Activated naive CD4-positive, alpha-beta T cell treated with anti-CD3 and anti-CD28 coated beads, Interleukin-2, amount 50 U/mL, for 72 hours (primary cell): ENCODE measurements around the gene NACC2. TPM values are rescaled to one million over a fixed set of nuclear protein-coding genes. Genes with fewer than 3 reads are reported as not detected.

Experiments used
- ATAC-seq, 2 donors: fragments of 150-1000 bp; cut with Tn5 transposase; 2 replicates each; pipeline ENCODE4 v1.10.0; 2021; ENCODE audit warnings: mild to moderate bottlenecking in 2 of 2, moderate library complexity in 2 of 2
- DNase-seq, 2 donors: peaks; one replicate each; pipeline ENCODE4 v3.0.0; 2021 to 2022; ENCODE audit warnings: low spot score in 2 of 2
- H3K27ac Mint-ChIP-seq, 2 donors: one replicate each; pipeline ENCODE4 v1.8.0; 2022; ENCODE audit warnings: mild to moderate bottlenecking in 2 of 2, mixed read lengths in 2 of 2
- H3K36me3 Mint-ChIP-seq, 2 donors: one replicate each; pipeline ENCODE4 v1.8.0; 2022; ENCODE audit warnings: mixed read lengths in 2 of 2
- H3K9me3 Mint-ChIP-seq, 2 donors: one replicate each; pipeline ENCODE4 v1.8.0; 2022; ENCODE audit warnings: mixed read lengths in 2 of 2
- total RNA-seq, 2 donors: library from RNA; stranded (reverse); gene quantifications; one replicate each; pipeline ENCODE4 v1.2.3, GENCODE V29; 2022

Gene NACC2
- total RNA-seq, 2 donors from 2014 or later, result 4.5 to 10.0 TPM

DNA sequence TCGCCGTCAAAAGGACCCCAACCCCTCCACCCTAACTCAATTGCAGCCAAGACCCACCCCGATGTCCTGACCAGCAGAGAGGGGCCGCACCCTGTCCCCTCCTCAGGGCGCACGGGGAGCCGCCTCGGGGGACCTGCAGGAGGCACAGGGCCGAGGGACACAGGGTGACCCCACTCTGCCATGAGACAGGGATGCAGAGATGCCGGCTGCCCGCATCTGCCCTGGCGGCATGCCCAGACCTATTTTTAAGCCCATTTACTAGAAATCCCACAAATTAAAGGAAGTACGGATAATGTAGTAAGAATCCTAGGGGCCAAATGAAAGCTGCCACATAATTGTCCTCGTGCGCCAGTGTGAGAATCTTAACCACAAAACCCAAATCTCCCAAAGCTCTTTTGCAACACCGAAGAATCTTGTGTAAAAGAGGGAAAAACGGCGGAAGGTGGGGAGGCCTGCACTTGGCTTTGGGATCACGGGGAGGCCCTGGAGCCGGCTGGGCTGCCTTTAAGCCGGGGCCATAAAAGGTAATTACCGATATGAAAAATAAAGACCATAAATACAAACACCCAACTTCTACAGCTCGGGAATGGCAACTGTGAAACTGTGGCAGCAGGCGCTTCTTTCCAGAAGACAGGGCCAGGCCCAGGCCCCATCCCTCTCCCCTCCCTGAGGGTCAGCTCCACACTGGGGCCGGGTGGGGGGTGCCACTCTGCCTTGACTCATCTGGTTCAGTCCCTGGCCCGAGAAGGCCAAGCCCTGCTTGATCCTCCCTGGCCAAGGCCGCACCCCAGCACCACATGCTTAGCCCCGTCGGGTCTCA lies 35.0 kb downstream of the NACC2 start:
- Mint-ChIP-seq H3K36me3 (no peaks in the 10 kb centered on the region), H3K9me3 (no peaks in the 10 kb centered on the region), H3K27ac (no peak overlapping the region)
- ATAC-seq (no peak), DNase-seq (no peak)

DNA sequence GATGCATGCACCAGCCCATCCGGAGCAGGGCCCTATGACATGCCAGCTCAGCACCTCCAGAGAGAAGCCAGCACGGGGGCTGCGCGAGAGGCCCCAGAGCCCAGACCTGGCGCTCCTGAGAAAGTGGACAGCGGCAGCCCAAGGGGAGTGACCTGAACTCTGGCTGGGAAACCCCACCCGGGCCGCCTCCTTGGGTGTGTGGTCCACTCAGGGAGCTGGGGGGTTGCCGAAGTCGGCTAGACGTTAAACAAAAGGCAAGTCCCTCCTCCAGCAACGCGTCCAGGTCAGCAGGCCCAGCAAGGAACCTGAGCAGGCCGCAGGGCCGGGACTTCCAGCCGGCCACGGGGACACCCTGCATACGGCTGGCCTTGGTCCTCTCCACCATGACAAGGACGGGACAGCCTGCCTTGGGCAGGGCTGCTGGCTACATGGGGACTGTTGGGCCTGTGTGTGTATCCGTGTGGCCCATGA lies 35.7 kb downstream of the NACC2 start:
- Mint-ChIP-seq H3K27ac (no peak overlapping the region), H3K9me3 (no peaks in the 10 kb centered on the region)
- no peak for ATAC-seq

DNA sequence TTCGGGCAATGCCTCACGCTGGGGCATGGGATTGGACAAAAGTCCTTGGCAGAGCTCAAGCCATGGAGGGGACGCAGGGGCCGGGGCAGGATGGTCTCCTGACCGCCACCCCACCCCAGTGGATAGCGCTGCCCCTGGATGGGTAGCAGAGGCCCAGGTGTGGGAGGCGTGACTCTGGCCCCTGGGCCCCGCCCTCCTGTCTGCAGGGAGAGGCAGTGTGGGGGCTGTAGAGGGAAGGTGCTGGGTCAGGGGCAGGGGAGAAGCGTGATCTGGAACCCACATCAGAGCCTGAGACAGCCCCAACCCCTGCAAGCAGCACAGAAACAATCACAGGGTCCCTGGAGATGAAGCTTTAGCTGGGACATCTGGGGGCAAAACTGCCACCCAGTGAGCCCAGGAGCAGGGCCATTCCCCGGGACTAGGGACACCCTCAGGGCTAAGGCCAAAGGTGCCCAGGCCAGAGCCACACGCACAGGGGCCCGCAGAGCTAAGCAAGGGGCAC lies 36.2 kb downstream of the NACC2 start:
- DNase-seq (no peak), ATAC-seq (no peak)
- H3K27ac Mint-ChIP-seq, result no peak overlapping the region

More for the DNA sequence above, 35.7 kb downstream of the NACC2 start:
- no peaks in the 10 kb centered on the region for H3K36me3 Mint-ChIP-seq
- no peak for DNase-seq

DNA sequence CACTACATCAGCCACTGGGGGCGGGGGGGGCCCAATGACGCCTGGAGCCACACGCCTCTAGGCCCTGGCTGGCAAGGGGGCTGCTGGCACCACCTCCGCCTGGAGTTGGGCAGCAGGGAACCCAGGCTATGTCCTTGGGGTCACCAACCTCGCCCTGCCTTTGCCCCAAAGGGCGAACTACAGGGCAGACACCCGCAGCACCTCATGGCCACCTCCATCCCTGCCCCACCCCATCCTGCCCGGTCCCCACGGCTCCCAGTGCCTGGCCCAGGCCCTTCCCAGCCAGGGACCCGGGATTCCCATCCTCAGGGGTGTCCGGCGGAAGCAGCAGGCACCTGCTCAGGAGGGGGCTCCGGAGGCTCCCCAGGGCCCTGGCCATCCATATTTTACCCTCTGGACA lies 37.0 kb downstream of the NACC2 start:
- H3K27ac Mint-ChIP-seq, result peak overlapping the region in 1 of 2 donors; percentile 47

More for the DNA sequence above, 36.2 kb downstream of the NACC2 start:
- Mint-ChIP-seq H3K36me3 (no peaks in the 10 kb centered on the region), H3K9me3 (no peaks in the 10 kb centered on the region)

DNA sequence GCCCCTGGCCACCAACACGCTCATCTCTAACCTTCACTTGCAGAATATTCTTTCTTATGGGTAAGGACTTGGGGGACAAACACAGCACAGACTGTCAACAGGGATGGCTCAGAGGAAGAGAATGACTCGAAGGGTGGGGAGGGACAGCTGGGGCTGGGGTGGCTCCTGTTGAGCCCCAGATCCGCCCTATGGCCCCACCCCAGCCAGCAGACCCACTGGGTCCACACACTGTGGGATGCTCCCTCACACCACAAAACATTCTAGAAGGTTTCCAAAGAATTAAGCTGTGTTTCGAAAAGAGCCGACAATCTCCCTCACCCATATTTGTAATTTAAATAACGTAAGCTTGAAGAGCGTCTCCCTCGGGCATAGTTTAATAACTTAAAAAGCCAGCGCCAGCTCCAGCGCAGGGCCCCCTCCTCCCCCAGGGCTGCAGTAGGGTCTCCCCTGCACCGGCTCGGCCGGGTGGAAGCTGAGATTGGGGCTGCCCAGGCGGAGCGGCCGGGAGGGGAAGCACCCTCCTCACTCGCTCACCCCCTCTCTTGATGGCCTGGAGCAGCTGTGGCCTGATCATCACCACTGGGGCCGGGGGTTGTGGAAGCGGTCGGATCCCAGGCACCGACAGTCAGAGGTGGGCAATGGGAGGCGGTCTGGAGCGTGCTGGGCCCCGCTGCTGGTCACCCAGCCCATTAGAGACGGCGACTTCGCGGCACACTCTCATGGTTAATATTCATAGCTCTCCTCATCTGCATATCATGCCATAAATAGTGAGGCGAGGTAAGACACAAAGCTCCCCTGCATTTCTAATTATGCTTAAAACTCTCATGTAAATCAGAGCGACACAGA lies 37.6 kb downstream of the NACC2 start:
- Mint-ChIP-seq H3K36me3 (no peaks in the 10 kb centered on the region), H3K9me3 (no peaks in the 10 kb centered on the region)
- ATAC-seq, result no peak

More for the DNA sequence above, 37.0 kb downstream of the NACC2 start:
- ATAC-seq (no peak), DNase-seq (no peak)
- Mint-ChIP-seq H3K9me3 (no peaks in the 10 kb centered on the region), H3K36me3 (no peaks in the 10 kb centered on the region)

DNA sequence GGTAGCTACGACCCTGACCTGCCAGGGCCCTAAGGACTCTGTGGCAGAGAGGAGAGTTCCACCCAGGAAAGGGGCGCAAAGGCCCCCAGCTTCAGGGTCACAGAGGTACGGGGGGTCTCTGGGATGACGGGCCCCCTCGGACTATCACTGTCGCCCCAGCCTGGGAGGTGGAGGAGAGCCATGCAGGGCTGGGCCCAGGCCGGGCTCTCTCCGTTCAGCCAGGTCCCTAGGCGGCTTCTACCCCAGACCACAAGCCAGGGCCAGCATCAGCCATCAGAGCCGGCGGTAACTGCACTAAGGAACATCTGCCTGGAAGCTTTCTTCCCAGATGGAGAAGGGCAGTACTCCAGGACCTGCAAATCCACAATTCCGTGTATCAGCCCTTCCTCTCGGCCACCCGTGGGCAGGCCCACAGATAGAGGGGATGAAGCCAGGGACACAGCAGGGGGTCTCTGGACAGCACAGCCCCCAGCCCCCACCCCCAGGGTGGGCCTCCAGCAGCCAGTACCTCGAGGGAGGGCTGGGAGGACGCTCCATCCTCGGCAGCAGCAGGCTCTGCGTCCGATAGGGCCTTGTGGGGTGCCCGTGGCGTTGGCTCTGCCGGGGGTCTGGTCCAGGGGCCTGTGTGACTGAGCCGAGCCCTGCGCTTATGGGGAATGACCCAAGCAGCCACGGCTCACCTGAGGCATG lies 38.4 kb downstream of the NACC2 start:
- DNase-seq (no peak), ATAC-seq (no peak)
- no peaks in the 10 kb centered on the region for H3K36me3 Mint-ChIP-seq
- no peaks in the 10 kb centered on the region for H3K9me3 Mint-ChIP-seq
- no peak overlapping the region for H3K27ac Mint-ChIP-seq

More for the DNA sequence above, 37.6 kb downstream of the NACC2 start:
- no peak for DNase-seq
- no peak overlapping the region for H3K27ac Mint-ChIP-seq

DNA sequence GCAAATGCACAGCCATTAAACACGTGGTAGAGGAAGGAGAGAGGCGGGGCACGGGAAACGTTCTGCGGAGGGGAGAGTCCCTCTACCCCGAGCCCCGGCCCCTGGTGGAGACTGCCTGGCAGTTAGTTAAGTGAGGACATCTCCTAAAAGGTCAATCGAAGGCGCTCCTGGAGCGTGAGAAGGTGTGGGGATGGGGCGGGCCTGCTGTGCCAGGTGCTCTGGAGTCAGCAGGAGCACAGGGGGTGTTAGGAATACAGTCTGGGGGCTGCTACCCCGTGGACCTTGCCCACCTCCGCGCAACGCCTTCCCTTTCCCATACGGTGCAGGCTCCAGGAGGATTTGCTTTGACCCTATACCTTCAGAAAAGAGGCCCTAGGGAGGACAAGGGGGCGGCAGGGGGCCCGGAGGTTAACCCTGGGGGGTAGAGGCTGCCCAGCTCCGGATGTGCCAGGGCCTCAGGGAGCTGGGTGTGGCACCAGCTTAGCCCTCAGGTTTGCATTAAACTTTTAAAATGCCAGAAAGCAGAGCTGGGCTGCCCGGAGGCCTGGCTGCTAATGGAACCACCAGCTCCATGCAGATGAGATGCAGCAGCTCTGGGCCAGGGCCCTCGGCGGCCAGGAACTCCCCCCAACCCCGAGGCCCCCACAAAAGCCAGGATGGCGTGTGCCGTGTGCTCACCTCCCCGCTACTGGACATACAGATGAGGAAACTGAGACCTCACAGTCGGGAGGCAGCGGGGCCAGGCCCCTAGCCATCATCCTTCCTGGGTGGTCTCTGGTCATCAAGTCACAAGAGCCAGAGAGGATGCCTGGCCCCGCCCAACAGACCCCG lies 39.2 kb downstream of the NACC2 start:
- DNase-seq (no peak), ATAC-seq (peak in 1 of 2 donors; percentile 39)
- H3K27ac Mint-ChIP-seq, result no peak overlapping the region
- H3K36me3 Mint-ChIP-seq, result no peaks in the 10 kb centered on the region
- H3K9me3 Mint-ChIP-seq, result no peaks in the 10 kb centered on the region

DNA sequence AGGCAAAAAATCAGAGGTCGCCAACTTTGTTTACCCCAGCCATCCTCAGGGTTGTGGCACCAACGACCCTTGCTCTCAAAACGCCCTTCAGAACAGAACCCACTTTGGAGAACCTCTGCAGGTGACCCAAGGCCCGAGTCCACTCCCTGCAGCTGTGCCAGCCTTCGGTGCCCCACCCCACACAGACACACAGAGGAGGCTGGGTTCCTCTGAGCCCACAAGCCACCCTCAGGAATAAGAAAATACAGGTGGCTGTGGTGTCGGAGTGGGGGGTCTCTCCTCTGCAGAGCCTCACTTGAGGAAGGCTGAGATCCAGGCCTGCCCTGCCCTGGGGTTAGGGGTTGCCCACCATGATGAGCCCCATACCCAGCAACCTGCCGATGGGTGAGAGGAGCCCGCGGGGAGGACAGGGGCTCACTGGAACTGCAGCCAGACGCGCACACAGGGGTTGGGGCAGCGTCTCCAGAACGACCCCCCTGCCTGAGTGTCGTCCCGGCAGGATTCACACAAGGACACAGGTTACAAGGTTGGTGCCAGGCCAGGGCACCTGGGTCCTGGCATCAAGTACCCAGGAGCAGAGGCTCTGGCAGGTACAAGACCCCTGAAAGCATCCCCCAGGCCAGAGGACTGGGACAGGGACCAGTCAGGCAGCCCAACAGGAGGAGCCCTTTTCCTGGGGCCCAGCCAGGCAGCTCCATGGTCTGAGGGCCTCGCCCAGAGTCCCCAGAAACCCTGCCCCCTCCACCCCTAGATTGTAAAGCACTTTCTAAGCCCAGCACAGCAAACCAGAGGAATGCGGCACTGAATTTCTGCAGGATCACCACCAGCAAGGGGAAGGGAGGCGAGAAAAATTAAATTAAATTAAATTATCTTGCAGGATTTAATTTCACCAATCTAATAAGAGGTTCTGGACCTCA lies 40.0 kb downstream of the NACC2 start:
- Mint-ChIP-seq H3K27ac (no peak overlapping the region), H3K36me3 (no peaks in the 10 kb centered on the region)
- no peak for ATAC-seq

DNA sequence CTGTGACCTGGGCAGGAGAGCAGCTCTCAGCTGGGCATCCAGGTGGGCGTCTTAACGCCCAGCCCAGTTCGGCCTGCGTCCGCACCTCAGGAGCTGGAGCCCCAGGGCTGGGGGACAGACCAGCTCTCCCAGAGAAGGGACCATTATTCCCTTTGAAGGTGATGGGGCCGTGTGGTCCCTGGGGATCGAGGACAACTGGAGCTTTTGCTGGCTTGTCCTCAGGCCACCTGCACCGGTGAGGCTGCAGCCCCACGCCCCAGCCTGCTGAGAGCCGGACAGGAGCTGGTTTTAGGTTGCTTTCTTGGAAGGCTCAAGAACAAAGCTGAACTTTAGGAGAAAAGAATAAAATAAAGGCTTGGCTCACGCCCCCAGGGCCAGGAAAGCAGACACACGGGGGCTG lies 40.9 kb downstream of the NACC2 start:
- DNase-seq (no peak), ATAC-seq (no peak)
- Mint-ChIP-seq H3K36me3 (no peaks in the 10 kb centered on the region), H3K27ac (no peak overlapping the region), H3K9me3 (no peaks in the 10 kb centered on the region)

More for the DNA sequence above, 40.0 kb downstream of the NACC2 start:
- H3K9me3 Mint-ChIP-seq, result no peaks in the 10 kb centered on the region
- no peak for DNase-seq

DNA sequence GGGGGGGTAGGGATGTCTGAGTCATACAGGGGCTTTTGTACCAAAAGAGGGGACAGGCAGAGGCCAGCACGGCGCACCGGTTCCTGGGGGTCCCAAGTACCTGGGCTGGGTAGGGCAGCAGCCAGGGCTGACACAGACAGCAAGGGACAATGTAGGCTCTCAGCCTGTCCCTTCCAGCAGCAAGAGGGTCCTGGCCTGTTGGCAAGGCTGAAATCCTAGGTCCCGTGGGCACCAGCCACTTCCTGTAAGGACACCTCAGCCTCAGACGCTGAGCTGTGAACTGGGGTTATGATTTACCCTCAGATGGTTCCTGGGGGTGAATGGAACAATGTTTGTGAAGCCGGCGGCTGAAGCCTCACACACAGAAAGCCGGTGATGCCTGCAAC lies 41.3 kb downstream of the NACC2 start:
- no peak for ATAC-seq
- Mint-ChIP-seq H3K27ac (no peak overlapping the region), H3K9me3 (no peaks in the 10 kb centered on the region), H3K36me3 (no peaks in the 10 kb centered on the region)
- no peak for DNase-seq

DNA sequence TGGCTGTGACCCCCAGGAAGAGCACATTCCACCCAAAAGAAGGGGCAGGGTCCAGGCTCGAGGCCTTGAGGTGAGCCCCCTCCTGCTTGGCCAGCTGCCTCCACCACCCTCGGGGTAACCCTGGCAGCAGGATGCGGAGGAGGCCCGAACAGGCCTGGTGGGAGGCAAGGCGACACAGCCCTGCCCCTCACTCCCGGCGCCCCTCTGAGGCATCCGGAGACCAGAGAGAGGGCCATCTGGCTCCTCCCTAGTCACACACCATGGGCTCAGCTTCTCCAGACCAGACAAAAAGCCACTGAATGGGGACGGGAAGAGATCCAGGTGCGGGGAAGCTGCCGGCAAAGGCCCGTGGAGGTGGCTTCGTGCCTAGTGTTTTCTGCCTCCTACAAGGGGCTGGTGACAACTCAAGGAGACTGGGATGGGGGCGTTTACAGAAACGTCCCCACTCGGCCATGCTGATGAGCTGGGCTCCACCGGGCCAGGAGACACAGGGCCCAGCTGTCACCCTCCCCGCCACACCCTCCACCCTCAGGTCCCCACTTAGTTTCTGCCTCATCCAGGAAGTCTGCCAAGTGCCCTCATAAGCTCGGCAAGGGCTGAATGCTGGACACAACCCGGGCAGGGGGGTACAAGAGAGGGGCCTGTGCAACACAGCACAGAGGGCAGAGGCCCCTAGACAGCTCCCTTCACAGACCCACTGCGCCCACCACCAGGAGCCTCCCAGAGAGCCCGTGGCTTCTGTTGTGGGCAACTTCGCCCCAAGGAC lies 41.9 kb downstream of the NACC2 start:
- DNase-seq (no peak), ATAC-seq (no peak)
- Mint-ChIP-seq H3K27ac (no peak overlapping the region), H3K9me3 (no peaks in the 10 kb centered on the region), H3K36me3 (no peaks in the 10 kb centered on the region)

DNA sequence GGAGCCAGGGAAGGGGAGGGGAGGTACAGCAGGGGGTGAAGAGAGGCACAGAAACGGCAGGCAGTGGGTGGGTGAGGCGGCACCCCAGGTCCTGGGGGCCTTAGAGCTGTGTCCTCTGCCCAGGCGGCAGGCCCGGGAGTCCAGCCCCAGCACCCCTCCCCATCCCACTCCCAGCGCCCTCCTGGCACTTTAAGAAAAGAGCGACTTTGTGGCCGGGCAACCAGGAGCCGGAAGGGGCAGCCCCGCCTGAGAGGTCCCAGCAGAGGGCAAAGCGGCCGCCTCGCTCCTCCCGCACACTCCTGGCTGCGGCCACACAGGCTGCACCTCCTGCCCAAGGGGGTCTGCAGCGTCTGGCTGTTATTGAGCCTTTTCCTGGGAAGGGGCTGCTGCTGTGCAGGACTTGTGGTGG lies 42.6 kb downstream of the NACC2 start:
- no peak overlapping the region for H3K27ac Mint-ChIP-seq
- no peaks in the 10 kb centered on the region for H3K36me3 Mint-ChIP-seq
- no peak for ATAC-seq
- no peak for DNase-seq
- H3K9me3 Mint-ChIP-seq, result no peaks in the 10 kb centered on the region

DNA sequence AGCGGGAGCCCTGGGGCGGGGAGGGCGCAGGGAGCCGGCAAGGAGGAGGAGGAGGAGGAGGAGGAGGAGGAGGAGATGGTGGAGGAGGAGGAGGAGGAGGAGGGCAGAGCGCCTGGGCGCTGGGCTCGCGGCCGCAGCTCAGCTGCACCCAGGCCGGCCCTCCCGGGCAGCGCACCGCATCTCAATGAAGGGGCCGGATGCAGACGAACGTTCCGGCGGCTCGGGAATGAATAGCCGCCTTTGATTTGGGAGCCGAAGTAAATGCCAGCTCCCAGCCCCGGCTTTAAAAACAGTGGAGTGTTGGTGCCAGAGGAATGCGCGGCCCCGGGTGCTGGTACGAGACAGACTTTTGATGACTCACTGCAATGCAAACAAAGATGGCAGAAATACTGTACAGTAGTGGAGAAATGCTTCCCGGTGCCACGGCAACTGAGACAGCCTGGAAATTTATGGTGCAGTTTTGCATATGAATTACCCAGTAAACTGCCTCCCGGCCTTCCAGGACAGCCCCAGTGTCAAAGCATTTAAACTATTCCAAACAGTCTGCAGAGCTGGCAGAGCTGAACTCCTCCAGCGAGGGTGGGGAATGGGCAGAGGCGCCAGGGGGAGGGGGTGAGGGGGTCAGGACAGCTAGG lies 43.1 kb downstream of the NACC2 start:
- DNase-seq, result no peak
- no peaks in the 10 kb centered on the region for H3K9me3 Mint-ChIP-seq
- no peak overlapping the region for H3K27ac Mint-ChIP-seq
- ATAC-seq, result peak; percentile 43 to 76
- no peaks in the 10 kb centered on the region for H3K36me3 Mint-ChIP-seq

DNA sequence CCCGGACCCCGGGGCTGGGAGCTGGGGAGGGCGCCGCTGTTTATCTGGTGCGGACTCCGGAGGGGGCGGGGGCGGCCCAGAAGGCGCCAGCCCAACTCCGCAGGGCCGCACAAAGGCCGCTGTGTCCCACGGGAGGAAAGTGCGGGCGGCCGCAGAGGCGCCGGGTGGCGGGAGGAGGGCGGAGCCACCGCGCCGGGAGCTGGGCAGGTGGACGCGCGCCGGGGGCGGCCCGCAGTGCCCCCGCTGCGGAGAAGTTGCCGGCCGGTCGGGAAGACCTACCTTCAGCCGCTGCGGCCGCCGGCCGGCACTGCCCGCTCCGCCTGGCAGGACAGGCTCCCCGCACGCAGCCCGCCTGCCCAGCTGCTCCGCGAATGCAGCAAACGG lies 43.6 kb downstream of the NACC2 start:
- H3K27ac Mint-ChIP-seq, result no peak overlapping the region
- peak; percentile 21 to 33 for ATAC-seq
- H3K36me3 Mint-ChIP-seq, result no peaks in the 10 kb centered on the region
- no peaks in the 10 kb centered on the region for H3K9me3 Mint-ChIP-seq
- DNase-seq, result no peak
